Left renal pelvis (tissue), 4 donors: ENCODE data around the gene SDF4. TPM values are rescaled to one million over a fixed set of nuclear protein-coding genes. Genes with fewer than 3 reads are reported as not detected.
"Not testable (repeated sequence)": the region's sequence is repeated elsewhere in the genome, so short reads cannot be mapped to it uniquely, and the experiment has no call there.

ENCODE experiments used
- DNase-seq, 4 donors: peaks; one replicate each; pipeline ENCODE4 v3.0.0-alpha.2; 2013; ENCODE audit warnings: low read depth in 4 of 4, low spot score in 3 of 4
- polyA plus RNA-seq, 4 donors: library from polyadenylated mRNA; unstranded; fragments of 120-200 nt; gene quantifications; one replicate each; pipeline ENCODE4 v1.2.1, GENCODE V29; 2013; ENCODE audit not compliant: insufficient read length in 4 of 4

The SDF4 gene
- polyA plus RNA-seq, 4 donors, result 120 to 139 (median 128) TPM

DNA sequence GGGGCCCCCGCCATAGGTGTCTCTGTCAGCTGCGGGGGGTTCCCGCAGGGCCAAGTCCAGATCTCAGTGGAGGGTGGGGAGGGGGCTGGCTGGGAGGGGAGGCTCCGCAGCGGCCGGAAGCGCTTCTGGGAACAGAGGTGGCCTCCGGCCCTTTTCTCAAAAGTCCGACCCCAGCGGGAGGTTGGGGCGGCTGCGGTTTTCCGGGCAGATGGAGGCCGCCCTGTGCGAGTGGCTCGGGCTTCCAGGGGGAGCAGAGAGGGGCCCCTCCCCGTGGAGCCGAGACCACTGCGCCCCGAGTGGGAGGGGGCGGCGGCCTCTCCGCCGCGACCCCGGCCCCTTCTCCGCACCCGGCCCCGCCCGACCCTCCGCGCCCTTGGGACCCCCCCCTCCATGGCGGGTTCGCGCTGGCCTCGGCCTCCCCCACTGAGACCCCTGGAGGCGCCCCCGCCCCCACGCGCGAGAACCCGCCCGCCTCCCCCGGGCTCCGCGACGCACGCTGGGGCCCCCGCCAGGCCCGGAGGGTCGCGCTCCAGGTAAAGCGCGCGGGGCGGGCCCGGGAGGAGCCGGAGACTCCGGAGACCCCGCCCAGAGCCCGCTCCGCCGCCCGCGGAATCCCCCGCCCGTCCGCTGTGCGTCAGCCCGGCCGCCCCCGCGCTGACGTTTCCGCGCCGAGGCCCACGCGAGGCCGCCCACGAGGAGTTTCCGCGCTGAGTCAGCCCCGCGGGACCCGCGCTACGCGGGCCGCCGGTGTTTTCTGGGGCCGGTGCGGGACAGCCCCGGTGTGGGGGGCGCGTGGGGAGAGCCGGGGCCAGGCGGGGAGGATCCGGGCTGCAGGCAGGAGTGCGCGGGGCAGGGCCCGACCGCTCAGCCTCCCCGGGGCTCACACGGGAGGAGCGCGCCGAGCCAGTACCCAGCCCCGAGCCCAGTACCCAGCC, 30.7 kb downstream of the SDF4 start:
- no peak for DNase-seq

DNA sequence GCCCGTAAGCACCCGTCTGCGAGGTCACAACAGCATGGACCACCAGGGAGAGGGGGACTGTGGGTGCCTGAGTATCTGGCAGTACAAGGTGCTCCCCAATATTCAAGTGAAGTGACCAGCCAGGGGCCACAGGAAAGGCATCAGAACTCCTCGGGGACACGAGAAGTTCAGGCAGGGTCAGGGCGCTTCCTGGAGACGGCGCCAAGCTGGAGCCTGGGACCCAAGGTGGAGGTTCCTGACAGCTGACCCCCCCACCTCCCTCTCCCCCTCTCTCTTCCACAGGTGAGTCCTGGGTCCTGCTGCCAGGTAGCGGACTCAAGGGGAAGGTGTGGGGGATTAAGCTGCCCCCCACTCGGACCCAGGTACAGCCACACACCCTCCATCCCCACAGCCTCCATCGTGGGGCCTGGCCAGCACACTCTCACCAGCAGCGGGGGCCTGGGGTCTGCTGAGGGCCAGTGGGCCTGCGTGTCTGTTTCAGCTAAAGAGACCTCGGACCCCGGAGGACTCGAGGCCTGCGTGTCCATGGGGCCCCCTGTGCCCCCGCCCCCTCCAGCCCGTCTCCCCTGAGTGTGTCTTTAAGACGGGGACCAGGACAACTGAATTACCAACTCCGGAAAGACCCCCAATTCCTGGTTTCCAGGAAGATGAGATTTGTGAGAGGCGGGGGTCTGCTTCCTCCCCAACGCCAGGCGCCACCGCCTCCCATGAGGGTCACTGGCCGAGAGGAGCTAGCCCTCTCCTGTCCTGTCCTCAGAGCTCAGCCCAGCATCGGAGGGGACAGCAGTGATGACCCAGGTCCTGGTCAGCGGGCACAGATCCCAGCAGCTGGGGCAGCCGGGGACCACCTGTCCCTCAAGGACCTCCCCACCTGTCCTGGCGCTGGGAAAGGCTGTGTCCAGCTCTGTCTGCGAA, 31.6 kb downstream of the SDF4 start:
- no peak for DNase-seq

DNA sequence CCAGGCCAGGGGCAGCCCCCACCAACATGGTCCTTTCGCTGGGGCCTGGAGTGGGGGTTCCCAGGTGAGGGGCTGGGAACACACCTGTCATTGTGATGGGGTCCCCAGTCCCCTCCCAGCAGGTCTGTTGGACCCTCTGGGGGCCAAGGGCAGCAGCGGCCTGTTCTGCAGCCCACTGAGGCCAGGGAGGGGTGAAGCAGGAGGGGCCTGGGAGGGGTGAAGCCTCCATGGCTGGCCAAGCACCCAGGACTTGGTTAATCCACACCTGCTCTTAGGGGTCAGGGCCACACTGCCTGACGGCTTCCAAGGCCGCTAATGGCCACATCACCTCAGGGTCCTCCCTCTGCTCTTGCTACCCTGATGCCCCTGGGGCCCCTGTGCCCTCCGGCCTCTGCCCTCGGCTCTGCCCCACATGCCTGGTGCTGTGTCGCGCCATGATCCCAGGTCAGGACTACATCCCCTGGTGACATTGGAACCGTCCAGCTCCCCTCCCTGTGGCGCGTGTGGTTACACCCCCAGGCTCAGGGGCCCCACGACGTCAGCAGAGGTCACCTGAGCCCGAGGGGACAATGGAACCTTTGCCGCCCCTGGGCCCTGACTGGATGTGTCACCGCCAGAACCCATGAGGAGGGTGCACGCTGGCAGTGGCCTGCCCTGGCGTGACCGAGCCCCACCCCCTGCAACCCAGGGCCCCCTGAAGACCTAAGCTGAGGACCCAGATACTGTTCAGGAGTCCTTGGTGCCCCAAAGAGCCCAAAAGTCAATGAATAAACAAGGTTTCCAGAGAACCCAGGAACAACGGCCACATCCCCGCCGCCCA, 32.5 kb downstream of the SDF4 start:
- DNase-seq, result no peak

DNA sequence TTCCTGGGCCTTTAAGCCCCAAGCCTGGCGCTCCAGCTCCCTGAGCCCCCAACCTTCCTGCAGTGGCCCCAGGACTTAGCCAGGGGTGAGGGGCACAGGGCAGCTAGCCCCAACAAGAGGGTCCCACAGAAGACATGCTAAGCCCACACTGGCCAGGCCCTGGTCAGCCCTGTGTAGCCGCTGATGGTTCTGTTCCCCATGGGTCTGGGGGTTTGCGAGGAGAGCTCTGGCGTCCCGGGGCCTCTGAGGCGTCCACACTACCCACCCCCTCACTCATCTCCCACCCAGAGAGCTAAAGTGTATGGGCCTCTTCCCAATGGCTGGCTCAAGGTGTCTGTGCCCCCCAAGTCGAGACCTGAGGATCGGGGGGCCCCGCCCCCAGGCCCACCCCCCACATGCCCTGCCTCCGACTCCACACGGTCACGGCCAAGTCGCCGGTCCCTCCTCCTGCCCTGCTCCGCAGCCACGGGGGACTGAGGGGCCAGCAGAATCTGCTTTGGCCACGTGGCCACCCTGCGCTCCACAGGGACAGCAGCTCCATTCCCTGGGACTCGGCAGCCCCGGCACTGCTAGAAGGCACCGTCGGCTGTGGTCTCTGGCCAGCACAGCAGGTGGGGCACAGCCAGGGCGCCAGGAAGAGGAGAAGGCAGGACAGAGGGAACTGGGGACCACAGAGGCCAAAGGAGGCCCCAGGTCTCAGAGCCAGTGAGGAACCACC, 33.2 kb downstream of the SDF4 start:
- no peak for DNase-seq

DNA sequence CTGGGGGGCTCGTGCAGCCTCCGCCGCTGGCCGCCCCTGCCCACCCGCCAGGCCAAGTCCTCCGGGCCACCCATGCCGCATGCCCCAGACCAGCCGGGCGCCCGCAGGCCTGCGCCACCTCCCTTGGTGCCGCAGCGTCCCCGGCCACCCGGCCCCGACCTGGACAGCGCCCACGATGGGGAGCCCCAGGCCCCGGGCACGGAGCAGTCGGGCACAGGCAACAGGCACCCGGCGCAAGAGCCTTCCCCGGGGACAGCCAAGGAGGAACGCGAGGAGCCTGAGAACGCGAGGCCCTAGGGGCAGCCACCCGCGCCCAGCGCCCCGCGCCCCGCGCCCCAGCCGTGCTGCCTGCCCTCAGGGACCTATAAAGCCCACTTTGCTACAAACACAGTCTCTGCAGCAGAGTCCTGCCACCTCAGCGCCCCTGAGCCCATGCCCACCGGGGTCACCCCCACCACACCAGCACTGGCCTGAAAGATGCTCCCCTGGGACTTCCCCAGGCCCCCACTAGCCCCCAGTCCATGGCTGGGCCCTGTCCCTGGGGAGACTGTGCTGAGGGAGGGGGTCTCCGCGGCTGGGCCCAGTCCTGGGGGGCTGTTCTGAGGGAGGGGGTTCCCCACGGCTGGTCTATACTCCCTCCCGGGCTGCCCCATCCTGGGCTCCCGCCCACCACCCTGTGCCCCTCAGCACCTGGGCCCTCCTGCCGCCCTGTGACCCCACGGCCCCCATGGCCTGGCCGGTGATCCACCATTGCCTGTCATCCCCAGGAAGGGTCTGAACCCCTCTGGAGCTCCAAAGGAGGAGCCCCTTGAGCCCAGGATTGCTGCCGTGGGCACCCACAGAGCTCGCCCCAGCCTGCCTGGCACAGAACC, 34.0 kb downstream of the SDF4 start:
- no peak for DNase-seq

DNA sequence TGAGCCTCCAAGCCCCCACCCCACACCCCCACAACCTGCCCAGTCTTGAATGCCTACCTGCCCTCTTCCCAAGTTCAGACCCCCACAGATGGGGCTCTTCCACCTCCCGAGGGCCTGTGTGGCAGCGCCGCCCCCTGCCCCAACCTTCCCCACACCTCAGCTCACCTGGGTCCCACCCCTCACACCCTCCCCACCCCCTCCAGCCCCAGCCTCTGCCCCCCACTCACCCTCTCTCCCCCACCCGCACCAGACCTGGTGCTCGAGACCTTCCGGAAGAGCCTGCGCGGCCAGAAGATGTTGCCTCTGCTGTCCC, 34.7 kb downstream of the SDF4 start:
- DNase-seq, result no peak

DNA sequence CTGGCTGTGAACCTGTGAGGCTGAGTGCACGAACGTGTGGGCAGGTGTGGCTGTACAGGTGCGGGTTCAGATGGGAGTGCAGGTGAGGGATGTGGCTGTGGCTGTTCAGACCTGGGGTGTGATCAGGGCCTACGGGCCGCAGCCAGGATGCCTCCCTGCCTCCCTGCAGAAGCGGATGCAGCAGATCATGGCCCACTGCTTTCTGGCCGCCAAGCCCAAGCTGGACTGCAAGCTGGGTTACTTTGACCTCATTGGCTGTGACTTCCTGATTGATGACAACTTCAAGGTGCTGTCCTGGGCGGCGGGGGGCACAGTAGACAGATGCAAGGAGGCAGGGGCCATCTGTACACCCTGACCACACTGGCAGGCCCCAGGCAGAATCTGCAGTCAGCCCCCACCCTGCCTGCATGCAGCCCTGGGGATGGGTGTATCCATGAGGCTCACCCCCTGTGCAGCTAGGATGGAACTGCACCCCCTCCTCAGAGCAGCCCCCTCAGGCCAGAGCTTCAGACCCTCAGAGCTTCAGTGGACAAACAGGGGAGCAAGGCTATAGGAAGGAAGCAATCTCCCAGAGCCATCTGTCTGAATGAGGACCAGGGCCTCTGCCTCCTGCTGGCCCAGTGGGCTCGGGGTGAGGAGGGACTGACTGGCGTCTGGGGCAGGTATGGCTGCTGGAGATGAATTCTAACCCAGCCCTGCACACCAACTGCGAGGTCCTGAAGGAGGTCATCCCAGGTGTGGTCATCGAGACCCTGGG, 35.2 kb downstream of the SDF4 start:
- no peak for DNase-seq

DNA sequence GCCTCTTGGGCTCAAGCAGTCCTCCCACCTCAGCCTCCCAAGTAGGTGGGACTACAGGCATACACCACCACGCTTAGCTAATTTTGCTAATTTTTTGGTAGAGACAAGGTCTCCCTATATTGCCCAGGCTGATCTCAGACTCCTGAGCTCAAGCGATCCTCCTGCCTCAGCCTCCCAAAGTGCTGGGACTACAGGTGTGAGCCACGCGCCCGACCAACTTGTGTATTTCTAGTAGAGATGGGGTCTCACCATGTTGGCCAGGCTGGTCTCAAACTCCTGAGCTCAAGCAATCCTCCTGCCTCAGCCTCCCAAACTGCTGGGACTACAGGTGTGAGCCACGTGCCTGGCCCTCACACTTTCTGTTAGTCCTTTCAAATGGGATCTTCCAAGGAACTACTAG, 36.1 kb downstream of the SDF4 start:
- DNase-seq, result not testable (repeated sequence)

DNA sequence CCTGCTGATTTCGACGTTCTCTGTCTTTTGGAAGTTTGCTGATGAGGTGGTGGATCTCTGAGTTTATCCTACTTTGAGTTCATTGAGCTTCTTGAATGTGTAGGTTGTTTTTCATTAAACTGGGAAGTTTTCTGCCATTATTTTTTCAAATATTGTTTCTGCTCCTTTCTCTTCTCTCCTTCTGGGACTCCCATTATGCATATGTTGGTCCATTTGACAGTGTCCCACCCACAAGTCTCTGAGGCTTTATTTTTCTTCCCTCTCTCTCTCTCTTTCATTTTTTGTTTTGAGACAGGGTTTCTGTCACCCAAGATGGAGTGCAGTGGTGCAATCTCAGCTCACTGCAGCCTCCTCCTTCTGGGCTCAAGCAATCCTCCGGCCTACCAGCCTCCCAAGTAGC, 37.1 kb downstream of the SDF4 start:
- DNase-seq, result no peak

DNA sequence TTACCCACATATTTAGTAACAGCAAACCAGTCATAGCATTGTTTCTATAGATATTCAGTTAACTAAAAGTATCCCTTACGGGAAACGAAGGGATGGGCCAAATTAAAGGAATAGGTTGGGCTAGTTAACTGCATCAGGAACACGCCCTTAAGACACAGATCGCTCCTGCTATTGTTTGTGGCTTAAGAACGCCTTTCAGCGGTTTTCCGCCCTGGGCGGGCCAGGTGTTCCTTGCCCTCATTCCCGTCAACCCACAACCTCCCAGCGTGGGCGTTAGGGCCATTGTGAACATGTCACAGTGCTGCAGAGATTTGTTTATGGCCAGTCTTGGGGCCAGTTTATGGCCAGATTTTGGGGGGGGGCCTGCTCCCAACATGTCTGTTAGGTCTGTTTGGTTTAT, 40.1 kb downstream of the SDF4 start:
- DNase-seq, result no peak

DNA sequence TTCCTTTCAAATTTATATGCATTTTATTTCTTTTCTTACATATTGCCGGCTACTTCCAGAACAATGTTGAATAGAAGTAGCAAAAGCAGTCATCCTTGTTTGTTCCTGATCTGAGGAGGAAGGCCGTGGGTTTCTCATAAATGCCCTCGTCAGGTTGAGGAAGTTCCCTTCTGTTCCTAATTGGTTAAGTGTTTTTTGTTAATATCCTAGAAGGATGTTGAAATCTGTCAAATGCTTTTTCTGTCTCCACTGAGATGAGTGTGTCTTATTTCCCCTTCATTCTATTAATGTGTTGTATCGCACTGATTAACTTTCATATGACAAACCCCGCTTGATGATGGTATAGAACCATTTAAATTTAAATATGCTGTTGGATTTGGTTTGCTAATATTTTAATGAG, 42.7 kb downstream of the SDF4 start:
- no peak for DNase-seq

DNA sequence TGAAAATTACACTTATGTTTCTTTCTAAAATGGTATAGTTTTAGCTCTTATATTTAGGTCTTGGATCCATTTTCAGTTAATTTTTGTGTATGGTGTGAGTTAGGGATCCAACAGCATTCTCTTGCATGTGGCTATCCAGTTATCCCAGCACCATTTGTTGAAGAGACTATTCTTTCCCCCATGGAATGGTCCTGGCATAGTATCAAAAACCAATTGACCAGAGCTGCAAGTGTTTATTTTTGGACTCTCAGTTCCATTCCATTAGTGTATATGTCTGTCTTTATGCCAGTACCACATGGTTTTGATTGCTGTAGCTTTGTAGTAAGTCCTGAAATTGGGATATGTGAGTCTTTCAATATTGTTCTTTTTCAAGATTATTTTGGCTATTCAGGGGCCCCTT, 43.9 kb downstream of the SDF4 start:
- no peak for DNase-seq

DNA sequence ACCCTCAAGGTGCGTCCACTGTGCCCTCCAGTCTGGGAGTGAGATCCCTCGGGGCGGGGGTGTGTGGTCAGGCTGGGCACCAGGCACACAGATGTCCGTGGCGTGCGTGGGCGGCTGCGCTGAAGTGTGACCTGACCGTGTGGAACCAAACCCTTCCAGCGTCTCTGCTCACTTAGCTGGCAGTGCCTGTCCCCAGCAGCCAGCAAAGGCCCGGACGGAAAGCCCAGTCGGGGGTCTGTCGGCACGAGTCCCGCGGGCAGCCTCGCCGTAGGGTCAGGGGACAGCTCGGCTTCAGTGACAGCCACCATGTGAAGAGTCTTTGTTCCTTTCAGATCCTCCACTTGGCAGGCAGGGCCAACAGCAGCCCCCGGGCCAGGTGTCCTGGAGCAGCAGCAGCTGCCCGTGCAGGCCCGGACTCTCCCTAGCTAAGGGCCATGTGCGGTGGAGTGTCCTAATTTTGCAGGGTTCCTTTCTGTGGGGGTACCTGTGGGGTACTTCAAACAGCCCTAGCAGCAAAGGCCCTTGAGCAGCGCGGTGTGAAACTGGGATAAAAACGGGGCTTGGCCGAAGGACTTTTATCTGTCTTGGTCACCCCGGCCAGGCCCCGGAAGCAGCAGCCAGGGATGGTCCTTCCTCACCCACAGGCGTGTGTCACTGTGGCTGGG, 46.6 kb downstream of the SDF4 start:
- no peak for DNase-seq

DNA sequence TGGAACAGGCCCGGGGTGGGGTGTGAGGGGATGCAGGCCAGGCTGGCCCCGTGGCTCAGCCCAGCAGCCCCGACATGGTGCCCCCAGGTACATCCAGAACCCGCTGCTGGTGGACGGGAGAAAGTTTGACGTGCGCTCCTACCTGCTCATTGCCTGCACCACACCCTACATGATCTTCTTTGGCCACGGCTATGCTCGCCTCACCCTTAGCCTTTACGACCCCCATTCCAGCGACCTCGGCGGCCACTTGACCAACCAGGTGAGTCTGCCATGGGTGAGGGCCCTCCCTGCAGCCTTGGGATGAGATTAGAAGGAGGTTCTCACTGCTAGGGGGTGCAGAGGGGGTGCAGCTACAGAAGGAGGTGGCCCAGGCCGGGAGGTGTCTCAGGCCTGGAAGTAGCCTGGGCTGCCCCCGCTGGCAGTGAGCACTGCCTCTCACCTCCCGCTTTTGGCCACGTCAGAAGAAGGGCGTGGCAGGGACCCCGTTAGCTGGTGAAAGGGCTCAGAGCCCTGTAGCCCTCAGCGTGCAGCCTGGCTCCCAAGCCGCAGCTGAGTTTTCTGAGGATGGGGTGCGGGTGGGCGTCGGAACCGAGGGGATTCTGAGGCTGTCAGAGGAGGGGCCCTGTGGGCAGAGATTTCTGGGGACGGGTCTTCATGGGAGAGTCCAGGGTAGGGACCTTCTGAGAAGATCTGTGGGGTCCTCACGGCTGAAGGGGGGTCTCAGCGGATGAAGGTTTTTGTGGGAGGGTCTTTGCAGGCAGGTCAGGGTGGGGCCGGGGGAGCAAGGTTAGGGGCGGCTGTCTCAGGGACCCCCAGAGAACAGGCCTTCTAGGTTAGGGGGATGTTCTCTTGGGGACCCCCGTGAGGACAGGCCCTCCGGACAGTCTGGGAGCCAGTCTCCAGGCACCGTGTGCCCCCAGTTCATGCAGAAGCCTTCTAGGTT, 47.7 kb downstream of the SDF4 start:
- DNase-seq, result no peak

DNA sequence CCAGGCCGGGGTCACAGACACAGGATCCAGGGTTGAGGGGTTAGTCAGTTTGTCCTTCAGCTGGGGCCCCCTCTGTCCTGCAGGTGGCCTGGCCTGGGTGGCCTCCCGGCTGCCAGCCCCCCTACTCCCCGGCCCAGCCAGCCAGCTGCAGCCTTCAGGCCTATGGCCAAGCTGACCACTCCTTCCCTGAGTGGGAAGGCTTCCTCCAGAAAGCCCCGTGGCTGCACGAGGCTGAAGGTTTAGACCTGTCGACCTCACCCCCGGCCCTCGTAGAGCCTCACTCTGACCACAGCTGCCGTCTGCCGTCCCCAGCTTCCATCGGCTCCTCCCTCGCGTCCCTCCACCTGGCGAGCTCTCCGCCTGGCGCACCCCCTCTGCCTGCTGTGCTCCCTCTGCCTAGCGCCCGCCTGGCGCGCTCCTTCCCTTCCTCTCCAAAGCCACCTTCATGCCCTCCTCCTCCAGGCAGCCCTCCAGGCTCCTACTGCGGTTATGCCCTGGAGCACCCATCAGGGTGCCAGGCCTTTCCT, 48.5 kb downstream of the SDF4 start:
- DNase-seq, result no peak

DNA sequence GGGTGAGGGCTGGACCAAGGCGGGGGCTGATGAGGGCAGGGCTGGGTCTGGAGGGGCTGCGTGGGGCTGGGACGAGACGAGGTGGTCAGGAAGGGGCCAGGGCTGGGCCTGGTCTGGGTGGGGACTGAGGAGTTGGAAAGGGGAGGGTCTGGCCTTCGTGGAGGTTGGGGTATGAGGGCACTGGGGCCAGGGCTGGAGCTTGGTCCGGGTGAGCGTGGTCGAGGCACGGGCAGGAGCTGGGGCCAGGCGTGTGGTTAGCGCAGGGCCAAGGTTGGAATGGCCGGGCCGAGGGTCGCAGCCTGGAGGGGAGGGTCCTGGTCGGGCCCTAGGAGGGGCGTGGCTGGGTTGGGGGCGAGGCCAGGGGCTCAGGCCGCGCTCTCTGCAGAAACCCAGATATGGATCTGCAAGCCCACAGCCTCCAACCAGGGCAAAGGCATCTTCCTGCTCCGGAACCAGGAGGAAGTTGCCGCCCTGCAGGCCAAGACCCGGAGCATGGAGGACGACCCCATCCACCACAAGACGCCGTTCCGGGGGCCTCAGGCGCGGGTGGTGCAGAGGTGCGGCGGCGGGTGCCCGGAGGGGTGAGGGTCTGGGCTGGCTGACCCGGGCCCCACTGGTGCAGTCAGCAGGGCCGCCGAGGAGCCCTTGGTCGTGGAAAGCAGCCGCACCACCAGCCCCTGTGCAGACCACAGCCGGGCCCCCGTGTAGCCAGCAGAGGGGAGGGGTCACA, 49.1 kb downstream of the SDF4 start:
- no peak for DNase-seq
